RPMI7951 (cell line): ENCODE measurements around the gene SMYD4. TPM values are rescaled to one million over a fixed set of nuclear protein-coding genes. Genes with fewer than 3 reads are reported as not detected.
"Not testable (repeated sequence)": the region's sequence is repeated elsewhere in the genome, so short reads cannot be mapped to it uniquely, and the experiment has no call there.

Experiments
- DNase-seq: peaks from one replicate; pipeline ENCODE4 v3.0.0-alpha.2; 2012; ENCODE audit warnings: low read depth
- total RNA-seq: library from RNA; depleted of rRNA; stranded (reverse); fragments of >200 nt; shearing (Covaris generic); gene quantifications from 2 replicates; pipeline ENCODE4 v1.2.3, GENCODE V29; 2014; rRNA removed

SMYD4 gene, protein sequence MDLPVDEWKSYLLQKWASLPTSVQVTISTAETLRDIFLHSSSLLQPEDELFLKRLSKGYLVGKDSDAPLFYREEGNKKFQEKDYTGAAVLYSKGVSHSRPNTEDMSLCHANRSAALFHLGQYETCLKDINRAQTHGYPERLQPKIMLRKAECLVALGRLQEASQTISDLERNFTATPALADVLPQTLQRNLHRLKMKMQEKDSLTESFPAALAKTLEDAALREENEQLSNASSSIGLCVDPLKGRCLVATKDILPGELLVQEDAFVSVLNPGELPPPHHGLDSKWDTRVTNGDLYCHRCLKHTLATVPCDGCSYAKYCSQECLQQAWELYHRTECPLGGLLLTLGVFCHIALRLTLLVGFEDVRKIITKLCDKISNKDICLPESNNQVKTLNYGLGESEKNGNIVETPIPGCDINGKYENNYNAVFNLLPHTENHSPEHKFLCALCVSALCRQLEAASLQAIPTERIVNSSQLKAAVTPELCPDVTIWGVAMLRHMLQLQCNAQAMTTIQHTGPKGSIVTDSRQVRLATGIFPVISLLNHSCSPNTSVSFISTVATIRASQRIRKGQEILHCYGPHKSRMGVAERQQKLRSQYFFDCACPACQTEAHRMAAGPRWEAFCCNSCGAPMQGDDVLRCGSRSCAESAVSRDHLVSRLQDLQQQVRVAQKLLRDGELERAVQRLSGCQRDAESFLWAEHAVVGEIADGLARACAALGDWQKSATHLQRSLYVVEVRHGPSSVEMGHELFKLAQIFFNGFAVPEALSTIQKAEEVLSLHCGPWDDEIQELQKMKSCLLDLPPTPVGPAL
- 5.6 and 6.2 TPM in 2 replicates for total RNA-seq

GRCh38 chr17:1829592-1830257 lies at the start of gene SMYD4, which contains the start of gene RPA1:
Gene SMYD4, minus strand, starts transcription at chr17:1829902. Its CDS starts 1,908 bp downstream, at chr17:1827994.
Gene RPA1, plus strand, starts transcription at chr17:1830005. Its CDS starts 89 bp downstream, at chr17:1830094.
- DNase-seq = peak; percentile 83

- DNase-seq = peak; percentile 7
These were observed 48.9 kb upstream of the SMYD4 start for GRCh38 chr17:1878419-1879121.

DNA sequence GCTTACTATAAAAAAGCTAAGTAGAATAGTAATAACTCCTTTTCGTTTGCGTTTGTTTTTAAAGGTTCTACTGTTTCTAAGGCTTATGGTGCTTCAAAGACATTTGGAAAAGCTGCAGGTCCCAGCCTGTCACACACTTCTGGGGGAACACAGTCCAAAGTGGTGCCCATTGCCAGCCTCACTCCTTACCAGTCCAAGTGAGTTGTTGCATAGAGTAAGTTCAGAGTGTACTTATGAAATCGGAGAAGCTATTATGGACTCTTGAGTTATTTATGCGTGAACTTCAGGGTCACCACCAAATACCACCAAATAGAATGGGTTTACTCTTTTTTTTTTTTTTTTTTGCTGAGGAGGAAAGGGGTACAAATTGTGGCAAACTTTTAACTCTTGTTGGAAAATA lies 45.9 kb upstream of the SMYD4 start:
- no peak for DNase-seq

DNA sequence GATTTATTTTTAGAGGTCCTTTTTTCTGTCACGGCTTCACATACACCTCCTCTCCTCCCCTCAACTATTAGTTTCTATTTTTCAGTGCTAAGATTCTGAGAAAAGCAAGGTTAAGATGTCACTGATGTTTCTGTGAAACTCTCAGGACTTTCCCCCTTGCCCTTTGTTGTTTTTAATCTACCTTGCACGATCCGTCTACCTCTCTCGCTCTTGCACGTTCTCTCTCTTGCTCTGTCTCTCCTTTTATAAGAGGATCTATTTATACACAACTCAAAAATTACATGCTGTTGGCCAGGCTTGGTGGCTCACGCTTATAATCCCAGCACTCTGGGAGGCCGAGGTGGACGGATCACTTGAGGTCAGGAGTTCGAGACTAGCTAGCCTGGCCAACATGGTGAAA lies 43.7 kb upstream of the SMYD4 start:
- DNase-seq = no peak

- no peak for DNase-seq
These were observed 43.3 kb upstream of the SMYD4 start for GRCh38 chr17:1872976-1873375.

DNA sequence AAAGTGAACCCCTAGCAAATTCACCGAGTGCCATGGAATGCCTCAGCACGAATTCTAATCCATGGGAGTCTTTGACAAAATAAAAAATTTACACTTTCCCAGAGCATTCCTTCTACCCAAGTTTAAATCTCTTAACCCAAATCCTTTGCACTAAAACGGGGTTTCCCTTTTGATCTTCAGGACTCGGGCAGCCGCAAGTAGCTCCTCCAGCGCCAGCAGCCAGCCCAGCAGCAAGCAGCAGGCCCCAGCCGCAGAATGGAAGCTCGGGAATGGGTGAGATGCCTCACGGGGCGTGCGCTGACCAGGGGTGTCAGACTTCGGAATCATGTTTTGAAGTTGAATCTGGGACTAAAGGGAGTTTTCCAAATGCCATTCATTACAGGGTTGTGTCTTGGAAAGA lies 42.6 kb upstream of the SMYD4 start:
- DNase-seq = no peak

DNA sequence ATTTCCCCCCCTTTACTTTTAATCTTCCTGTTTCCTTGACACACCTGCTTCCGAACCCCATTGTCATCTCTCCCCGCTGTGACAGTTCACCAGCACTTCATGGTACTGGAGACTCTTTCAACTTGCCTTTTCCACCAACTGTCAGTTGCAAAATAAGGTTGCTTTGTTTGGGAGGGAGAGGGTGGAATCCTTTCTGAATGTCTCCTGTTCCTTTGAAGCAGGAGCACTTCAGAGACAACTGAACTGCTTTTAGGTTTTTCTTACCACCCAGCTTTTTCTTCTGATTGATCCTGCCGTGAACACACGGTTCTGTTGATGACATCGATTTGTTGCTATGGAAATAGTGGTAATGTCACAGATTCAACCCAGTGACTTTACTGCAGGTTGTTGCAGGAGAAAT lies 42.1 kb upstream of the SMYD4 start:
- no peak for DNase-seq

- no peak for DNase-seq
These were observed 40.9 kb upstream of the SMYD4 start for GRCh38 chr17:1870592-1870991.

- DNase-seq = no peak
These were observed 38.4 kb upstream of the SMYD4 start for GRCh38 chr17:1868090-1868489.

GRCh38 chr17:1867307-1867706 lies 37.6 kb upstream of the SMYD4 start:
- no peak for DNase-seq

GRCh38 chr17:1865252-1866037 lies 35.7 kb upstream of the SMYD4 start:
- peak; percentile 26 for DNase-seq

DNA sequence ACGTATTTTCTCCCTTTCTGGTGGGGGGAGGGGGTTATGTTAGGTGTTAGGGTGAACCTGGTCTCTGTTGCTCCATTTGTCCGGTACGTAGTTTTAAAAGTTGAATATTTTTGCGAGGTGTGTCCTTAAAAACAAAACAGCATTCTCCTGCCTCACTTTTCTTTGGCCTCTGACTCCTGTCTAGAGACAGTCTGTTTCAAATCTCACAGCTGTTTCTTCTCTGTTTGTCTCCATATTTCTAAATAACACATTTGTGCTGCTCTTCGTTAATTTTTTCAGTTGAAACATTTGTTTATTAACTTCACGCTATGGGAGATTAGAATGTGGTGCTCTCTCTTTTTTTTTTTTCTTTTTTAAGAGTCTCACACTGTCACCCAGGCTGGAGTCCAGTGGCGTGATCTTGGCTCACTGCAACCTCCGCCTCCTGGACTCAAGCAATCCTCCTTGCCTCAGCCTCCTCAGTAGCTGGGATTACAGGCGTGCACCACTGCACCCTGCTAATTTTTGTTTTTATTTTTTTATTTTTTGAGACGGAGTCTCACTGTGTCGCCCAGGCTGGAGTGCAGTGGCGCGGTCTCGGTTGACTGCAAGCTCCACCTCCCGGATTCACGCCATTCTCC lies 31.8 kb upstream of the SMYD4 start:
- no peak for DNase-seq

GRCh38 chr17:1860978-1861377 lies 31.3 kb upstream of the SMYD4 start:
- DNase-seq = no peak

- not testable (repeated sequence) for DNase-seq
These were observed 26.8 kb upstream of the SMYD4 start for GRCh38 chr17:1856462-1856861.

DNA sequence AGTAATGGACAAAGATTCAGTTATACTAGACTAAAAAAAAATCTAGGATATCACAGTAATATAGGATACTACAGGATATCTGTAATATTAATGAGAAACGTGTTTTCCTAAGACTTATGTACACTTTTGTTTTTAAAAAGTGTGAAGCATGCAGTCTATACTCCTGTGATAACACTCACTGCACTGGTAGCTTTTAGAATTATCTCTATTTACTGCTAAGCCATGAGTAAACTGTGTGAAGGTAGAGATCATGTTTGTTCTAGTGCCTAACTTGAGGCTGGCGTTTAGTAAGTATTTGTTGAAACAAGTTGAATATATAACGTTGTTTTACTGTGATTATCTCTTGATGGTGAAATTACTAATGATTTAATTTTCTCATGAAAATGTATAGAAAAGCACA lies 24.0 kb upstream of the SMYD4 start:
- DNase-seq = no peak

- DNase-seq = no peak
These were observed 22.6 kb upstream of the SMYD4 start for GRCh38 chr17:1852327-1852726.

GRCh38 chr17:1847191-1847590 lies 17.5 kb upstream of the SMYD4 start:
- no peak for DNase-seq

GRCh38 chr17:1843947-1844346 lies 14.2 kb upstream of the SMYD4 start:
- DNase-seq = no peak

GRCh38 chr17:1839516-1839915 lies 9.8 kb upstream of the SMYD4 start:
- no peak for DNase-seq

- DNase-seq = no peak
These were observed 4.9 kb upstream of the SMYD4 start for GRCh38 chr17:1834380-1835149.
